Ovary (tissue), 9 donors: Measurements from ENCODE around the gene ATXN7. TPM values are rescaled to one million over a fixed set of nuclear protein-coding genes. Genes with fewer than 3 reads are reported as not detected.

ENCODE experiments used
- DNase-seq, 5 donors: peaks; one replicate each; pipeline ENCODE4 v3.0.0-alpha.2; 2019 to 2020
- H3K27ac ChIP-seq, 2 donors: fragments of 200-600 bp; one replicate each; pipeline versions ENCODE4 v1.5.1 to v1.8.0; 2019 to 2022
- H3K27me3 ChIP-seq: fragments of 200-600 bp; one replicate; pipeline ENCODE4 v1.8.0; 2022
- H3K36me3 ChIP-seq: fragments of 200-600 bp; sonication (generic); one replicate; pipeline ENCODE4 v1.5.1; 2019
- H3K4me1 ChIP-seq: one replicate; pipeline ENCODE4 v1.8.1; 2013; ENCODE audit warnings: mild to moderate bottlenecking, moderate library complexity; ENCODE audit not compliant: insufficient read depth
- H3K4me3 ChIP-seq: fragments of 200-600 bp; sonication (generic); one replicate; pipeline ENCODE4 v1.5.1; 2017
- H3K9me3 ChIP-seq, 2 donors: fragments of 200-600 bp in 1 of 2; sonication (generic) in 1 of 2; one replicate each; pipeline versions ENCODE4 v1.5.1 to v1.8.1; 2013 to 2019; ENCODE audit warnings: mild to moderate bottlenecking in 1 of 2, moderate library complexity in 1 of 2
- EP300 ChIP-seq: sonication (generic); formaldehyde crosslinking; IDR thresholded peaks from one replicate; pipeline ENCODE4 v1.6.1; 2017; ENCODE audit warnings: antibody characterized with exemption
- POLR2A ChIP-seq: fragments of 450-650 bp; IDR thresholded peaks from one replicate; pipeline ENCODE4 v1.6.1; 2017; ENCODE audit warnings: antibody characterized with exemption, mild to moderate bottlenecking, moderate library complexity
- WGBS, 3 donors: extraction: QIAGEN DNeasy Blood & Tissue Kit in 1 of 3; methylation state at CpG; one replicate each; pipeline versions ENCODE4 v1.1.5 to v1.1.7; 2013 to 2017; 5-methylcytosine and 5-hydroxymethylcytosine counted together
- intact Hi-C, 4 donors: fragments of 100-400 bp; cut with DNase I; formaldehyde crosslinking; loops; one replicate each; pipeline versions ENCODE4 v1.11.0 to v1.15.1; 2022 to 2023
- polyA plus RNA-seq, 2 donors: library from polyadenylated mRNA; stranded (reverse); fragments of 200-250 nt in 1 of 2; fragments of 350-450 nt in 1 of 2; fragmentation: Illumina TruSeq in 1 of 2; extraction: RNeasy Lipid Tissue Mini Kit (QIAGEN cat#74804) in 1 of 2; gene quantifications; one replicate each; pipeline ENCODE4 v1.2.3, GENCODE V29; 2013 to 2014
- total RNA-seq, 7 donors: library from RNA; depleted of rRNA in 2 of 7; stranded (reverse); fragments of >200 nt in 2 of 7; fragmentation: NEBNext Ultra II Directional in 3 of 7; extraction: Animal tissue kit (Norgen Biotek cat#: 25700) in 3 of 7; gene quantifications; one replicate each; pipeline versions ENCODE4 v1.1.0 to v1.2.4, GENCODE V29; 2016 to 2023
- TF ChIP-seq, protein P1 (sequence below), 3 donors: fragments of 450-650 bp in 2 of 3; fragments of 200-600 bp in 1 of 3; IDR thresholded peaks; one replicate each; pipeline versions ENCODE4 v1.5.1 to v1.8.0; 2016 to 2022; ENCODE audit warnings: antibody characterized with exemption in 3 of 3, mild to moderate bottlenecking in 1 of 3
- donor health status: DM: no; HTN: no; CAD: no; lungs with moderate emphysema.
- donor health status: DM: no; HTN: no; CAD: no.
- donor health status: Bipolar disorder and iron deficiency.
- donor health status: DM: yes; HTN: yes; CAD: no.
- donor health status: DM: no; HTN: no; CAD: no.
- donor health status: DM: yes; HTN: yes; CAD: no.

The ATXN7 gene
- total and polyA plus RNA-seq, 9 donors, result 4.3 to 47.0 (median 27.7) TPM

DNA sequence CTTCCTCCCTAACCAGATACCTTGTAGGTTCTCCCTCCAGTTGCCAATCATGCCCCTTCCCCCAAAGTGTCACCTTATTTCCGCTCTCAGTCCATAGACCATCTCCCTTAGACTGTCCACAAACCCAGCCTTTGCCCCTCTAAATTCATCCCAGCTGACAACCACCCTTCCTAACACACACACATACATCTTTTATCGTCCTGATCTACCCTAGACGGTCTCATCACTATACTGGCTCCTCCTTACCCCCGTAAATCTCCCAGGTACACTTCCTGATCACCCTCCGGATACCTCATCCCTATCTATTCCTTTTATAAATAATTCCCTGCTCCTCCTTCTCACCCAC lies 890 bp upstream of the ATXN7 start:
- DNase-seq, result no peak
- 23 to 32% (median 26%) methylated on average over 5 of the region's 5 CpGs for WGBS, 3 donors
- H3K4me1 ChIP-seq, result peaks cover 7% of the 10 kb centered on the region
- no peaks in the 10 kb centered on the region for H3K9me3 ChIP-seq
- H3K4me3 ChIP-seq, result peak overlapping the region; percentile 96
- H3K27ac ChIP-seq, result peak overlapping the region; percentile 77 to 91
- no peaks in the 10 kb centered on the region for H3K36me3 ChIP-seq
- intact Hi-C loops, result loop anchor here in 1 of 4 donors (5.0 kb wide), 1 partner anchor 50 kb away; the partner anchor contains the start of gene SCAANT1
- no peak for TF ChIP-seq POLR2A
- TF ChIP-seq, protein P1, sequence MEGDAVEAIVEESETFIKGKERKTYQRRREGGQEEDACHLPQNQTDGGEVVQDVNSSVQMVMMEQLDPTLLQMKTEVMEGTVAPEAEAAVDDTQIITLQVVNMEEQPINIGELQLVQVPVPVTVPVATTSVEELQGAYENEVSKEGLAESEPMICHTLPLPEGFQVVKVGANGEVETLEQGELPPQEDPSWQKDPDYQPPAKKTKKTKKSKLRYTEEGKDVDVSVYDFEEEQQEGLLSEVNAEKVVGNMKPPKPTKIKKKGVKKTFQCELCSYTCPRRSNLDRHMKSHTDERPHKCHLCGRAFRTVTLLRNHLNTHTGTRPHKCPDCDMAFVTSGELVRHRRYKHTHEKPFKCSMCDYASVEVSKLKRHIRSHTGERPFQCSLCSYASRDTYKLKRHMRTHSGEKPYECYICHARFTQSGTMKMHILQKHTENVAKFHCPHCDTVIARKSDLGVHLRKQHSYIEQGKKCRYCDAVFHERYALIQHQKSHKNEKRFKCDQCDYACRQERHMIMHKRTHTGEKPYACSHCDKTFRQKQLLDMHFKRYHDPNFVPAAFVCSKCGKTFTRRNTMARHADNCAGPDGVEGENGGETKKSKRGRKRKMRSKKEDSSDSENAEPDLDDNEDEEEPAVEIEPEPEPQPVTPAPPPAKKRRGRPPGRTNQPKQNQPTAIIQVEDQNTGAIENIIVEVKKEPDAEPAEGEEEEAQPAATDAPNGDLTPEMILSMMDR (IDR thresholded peaks at IDR 0.05), result no peak
- TF ChIP-seq EP300, result no peak
- H3K27me3 ChIP-seq, result no peaks in the 10 kb centered on the region

DNA sequence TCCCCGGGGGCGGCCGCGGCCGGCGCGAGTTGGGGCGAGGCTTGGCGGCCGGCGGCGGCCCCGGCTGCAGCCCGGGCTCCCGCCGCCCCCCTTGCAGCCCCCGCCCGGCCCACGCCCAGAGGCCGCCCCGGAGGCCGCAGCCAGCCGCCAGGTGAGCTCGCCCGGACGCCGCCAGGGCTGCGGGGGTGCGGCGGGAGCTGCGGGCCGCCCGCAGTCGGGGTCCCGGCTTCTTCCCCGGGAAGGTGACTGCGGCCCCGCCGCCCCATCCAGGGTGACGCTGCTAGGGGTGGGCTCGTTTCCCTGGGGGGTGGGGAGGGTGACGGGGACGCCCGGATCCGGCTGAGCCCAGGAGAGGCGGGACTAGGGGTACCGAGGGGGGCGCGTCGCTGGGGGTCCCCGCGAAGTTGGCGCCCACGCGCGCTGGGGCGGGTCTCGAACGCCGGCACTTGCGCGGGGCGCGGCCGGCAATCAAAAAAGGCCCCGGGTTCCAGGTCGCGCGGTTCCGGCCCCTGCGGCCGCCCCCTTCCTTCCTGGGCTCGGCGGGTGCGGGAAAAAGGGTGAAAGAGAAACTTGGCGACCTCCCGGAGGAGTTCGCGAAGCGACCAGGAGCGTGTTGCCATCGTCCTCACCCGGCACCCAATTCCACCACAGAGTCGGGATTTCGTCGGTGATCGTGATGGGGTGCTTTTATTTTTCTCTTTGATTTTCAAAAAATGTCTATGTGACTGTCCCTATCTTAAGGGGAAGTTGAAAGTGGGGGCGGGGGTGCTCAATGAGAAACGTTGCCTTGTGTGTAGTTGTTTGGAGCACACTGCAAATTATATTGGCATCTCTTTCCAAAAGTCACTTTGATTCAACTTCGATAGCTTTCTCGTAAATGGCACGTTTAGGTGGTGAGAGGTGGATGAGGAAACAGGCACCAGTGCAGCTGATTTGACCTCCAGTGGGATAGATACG lies 619 bp downstream of the ATXN7 start:
- intact Hi-C loops, result loop anchor here in 1 of 4 donors (5.0 kb wide), 1 partner anchor 48 kb away; the partner anchor contains the start of gene SCAANT1
- TF ChIP-seq EP300, result no peak
- TF ChIP-seq, protein P1 (IDR thresholded peaks at IDR 0.05), result no peak
- TF ChIP-seq POLR2A, result no peak
- DNase-seq, result peak; percentile 37 to 71 (median 64)

DNA sequence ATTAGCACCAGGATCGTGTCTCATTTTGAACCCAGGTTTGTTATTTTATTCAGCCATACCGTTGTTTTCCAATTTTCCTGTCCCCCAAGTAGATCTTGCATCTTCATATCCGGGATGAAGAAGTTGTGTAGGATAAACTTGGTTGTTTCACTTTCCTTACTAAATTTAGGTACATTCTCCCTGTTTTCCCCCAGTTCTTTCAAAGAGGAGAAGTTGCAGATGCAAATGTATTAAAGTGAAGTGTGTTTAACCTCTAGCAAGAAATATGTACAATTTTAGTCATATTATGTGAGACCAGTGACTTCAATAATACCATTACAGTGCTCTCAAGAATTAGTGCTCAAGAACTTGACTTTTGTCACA lies 1.3 kb downstream of the ATXN7 start:
- no peaks in the 10 kb centered on the region for H3K27me3 ChIP-seq
- intact Hi-C loops, result loop anchor here in 1 of 4 donors (5.0 kb wide), 1 partner anchor 47 kb away; the partner anchor contains the start of gene SCAANT1
- H3K9me3 ChIP-seq, result no peaks in the 10 kb centered on the region
- DNase-seq, result no peak
- H3K36me3 ChIP-seq, result no peaks in the 10 kb centered on the region
- 3 to 6% (median 4%) methylated on average over 3 of the region's 3 CpGs for WGBS, 3 donors
- H3K4me1 ChIP-seq, result peaks cover 7% of the 10 kb centered on the region
- H3K4me3 ChIP-seq, result peak overlapping the region; percentile 96
- H3K27ac ChIP-seq, result peak overlapping the region in 1 of 2 donors; percentile 40
- TF ChIP-seq POLR2A (no peak), EP300 (no peak)
- TF ChIP-seq, protein P1 (IDR thresholded peaks at IDR 0.05), result no peak

More for the DNA sequence above, 619 bp downstream of the ATXN7 start:
- 0 to 1% (median 1%) methylated on average over 35 to 93 of the region's 93 CpGs for WGBS, 3 donors
- H3K4me3 ChIP-seq, result peak overlapping the region; percentile 96
- peak overlapping the region; percentile 40 to 85 for H3K27ac ChIP-seq
- peaks cover 7% of the 10 kb centered on the region for H3K4me1 ChIP-seq
- H3K9me3 ChIP-seq, result no peaks in the 10 kb centered on the region
- H3K27me3 ChIP-seq, result no peaks in the 10 kb centered on the region
- H3K36me3 ChIP-seq, result no peaks in the 10 kb centered on the region

DNA sequence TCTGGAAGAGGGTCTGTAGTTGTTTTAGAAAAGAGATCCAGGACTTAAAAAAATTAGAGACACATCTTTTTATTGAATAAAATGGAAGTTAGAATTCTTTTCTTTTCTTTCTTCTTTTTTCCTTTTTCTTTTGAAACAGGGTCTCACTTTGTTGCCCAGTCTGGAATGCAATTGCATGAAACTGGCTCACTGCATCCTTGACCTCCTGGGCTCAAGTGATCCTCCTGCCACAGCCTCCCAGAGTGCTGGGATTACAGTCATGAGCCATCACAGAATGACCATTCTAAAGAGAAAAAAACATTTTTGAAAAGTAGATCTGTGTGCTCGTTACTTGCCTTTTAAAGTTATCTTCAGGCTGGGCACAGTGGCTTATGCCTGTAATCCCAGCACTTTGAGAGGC lies 3.6 kb downstream of the ATXN7 start:
- DNase-seq, result no peak
- 95 to 98% (median 97%) methylated on average over 1 of the region's 1 CpG for WGBS, 3 donors
- Histone ChIP-seq H3K27me3 (no peaks in the 10 kb centered on the region), H3K36me3 (no peaks in the 10 kb centered on the region), H3K27ac (no peak overlapping the region), H3K4me3 (no peak overlapping the region), H3K9me3 (no peaks in the 10 kb centered on the region), H3K4me1 (peaks cover 8% of the 10 kb centered on the region)
- intact Hi-C loops, result no loop called here
- no peak for TF ChIP-seq EP300
- TF ChIP-seq, protein P1 (IDR thresholded peaks at IDR 0.05), result no peak
- TF ChIP-seq POLR2A, result no peak
